HUES48 (cell line): ENCODE results near the gene ZNF124.
"Not testable (repeated sequence)": the region's sequence is repeated elsewhere in the genome, so short reads cannot be mapped to it uniquely, and the experiment has no call there.

Source experiments
- H3K27ac ChIP-seq: one replicate; pipeline ENCODE4 v1.7.0; 2013; ENCODE audit warnings: low read depth, low read length, inconsistent platforms
- H3K27me3 ChIP-seq: 2 replicates; pipeline ENCODE4 v1.6.1; 2013; ENCODE audit warnings: mild to moderate bottlenecking, low read length; ENCODE audit not compliant: control insufficient read depth, insufficient read depth
- H3K36me3 ChIP-seq: 2 replicates; pipeline ENCODE4 v1.6.1; 2013; ENCODE audit warnings: low read length; ENCODE audit not compliant: control insufficient read depth, insufficient read depth
- H3K4me1 ChIP-seq: 2 replicates; pipeline ENCODE4 v1.6.1; 2013; ENCODE audit warnings: mild to moderate bottlenecking, low read length; ENCODE audit not compliant: control insufficient read depth, insufficient read depth
- H3K4me3 ChIP-seq: 2 replicates; pipeline ENCODE4 v1.5.1; 2013; ENCODE audit warnings: mild to moderate bottlenecking, low read depth, low read length
- H3K9ac ChIP-seq: 2 replicates; pipeline ENCODE4 v1.6.1; 2013; ENCODE audit warnings: mild to moderate bottlenecking, low read depth, low read length, moderate library complexity
- H3K9me3 ChIP-seq: 2 replicates; pipeline ENCODE4 v1.6.1; 2013; ENCODE audit warnings: low read length; ENCODE audit not compliant: control insufficient read depth, insufficient read depth

ZNF124 gene

DNA sequence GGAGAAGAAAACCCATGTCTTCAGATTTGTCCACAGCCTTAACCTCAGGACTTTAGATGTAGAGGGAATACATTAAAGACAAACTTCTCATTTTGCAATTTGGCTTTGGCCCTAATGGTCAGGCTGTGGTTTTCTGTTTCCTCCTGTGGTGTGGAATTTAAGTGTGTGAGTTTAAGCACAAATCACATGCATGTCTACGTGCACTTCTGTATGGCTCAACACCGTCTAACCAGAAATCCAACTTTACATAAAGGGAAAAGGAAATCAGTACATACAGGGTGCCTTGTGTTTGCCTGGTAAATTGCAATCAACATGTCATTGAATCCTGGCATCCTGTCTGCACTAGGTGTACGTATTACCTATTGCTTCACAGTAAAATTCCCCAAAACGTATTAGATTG, 1.2 kb upstream of the ZNF124 start:
- H3K27me3 ChIP-seq = no peaks in the 10 kb centered on the region
- no peak overlapping the region for H3K27ac ChIP-seq
- peaks cover 4% of the 10 kb centered on the region for H3K36me3 ChIP-seq
- H3K9me3 ChIP-seq = no peaks in the 10 kb centered on the region
- no peak overlapping the region for H3K4me3 ChIP-seq
- H3K9ac ChIP-seq = no peak overlapping the region
- H3K4me1 ChIP-seq = no peaks in the 10 kb centered on the region

DNA sequence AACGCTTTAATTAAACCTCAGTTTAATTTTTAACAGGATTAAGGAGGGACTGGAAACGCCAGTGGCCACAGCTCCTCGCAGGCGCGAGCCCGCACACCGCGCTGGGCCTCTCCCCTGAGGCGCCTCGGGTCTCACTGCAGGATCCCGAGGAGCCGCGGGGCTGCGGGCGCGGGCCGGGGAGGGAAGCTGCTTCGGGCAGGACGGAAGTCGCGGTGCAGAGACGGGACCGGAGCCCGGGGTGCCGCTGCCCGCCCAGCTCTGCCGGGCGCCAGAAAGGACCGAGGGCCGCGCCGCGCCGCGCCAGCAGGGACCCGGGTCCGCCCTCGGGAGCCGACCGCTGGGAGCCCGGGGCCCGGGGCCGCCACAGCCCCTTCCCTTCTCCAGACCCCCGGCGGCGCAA, 377 bp downstream of the ZNF124 start:
- not testable (repeated sequence) for H3K4me3 ChIP-seq, H3K27me3 ChIP-seq, H3K9ac ChIP-seq, H3K4me1 ChIP-seq, H3K36me3 ChIP-seq, H3K9me3 ChIP-seq, H3K27ac ChIP-seq

DNA sequence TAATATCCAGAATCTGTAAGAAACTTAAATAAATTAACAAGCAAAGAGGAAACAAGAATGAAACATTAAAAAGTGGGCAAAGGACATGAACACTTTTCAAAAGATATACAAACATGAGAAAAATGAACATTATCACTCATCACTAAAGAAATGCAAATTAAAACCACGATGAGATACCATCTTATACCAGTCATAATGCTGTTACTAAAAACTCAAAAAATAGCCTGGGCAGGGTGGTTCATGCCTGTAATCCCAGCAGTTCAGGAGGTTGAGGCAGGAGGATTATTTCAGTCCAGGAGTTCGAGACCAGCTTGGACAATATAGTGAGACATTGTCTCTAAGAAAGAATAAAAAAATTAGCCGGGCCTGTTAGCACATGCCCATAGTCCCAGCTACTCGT, 6.1 kb downstream of the ZNF124 start:
- Histone ChIP-seq H3K4me3 (no peak overlapping the region), H3K9me3 (peaks cover 23% of the 10 kb centered on the region; the same call in 1 of the 2 replicates), H3K9ac (no peak overlapping the region), H3K4me1 (peaks cover 5% of the 10 kb centered on the region; the same call in 1 of the 2 replicates), H3K36me3 (peaks cover 4% of the 10 kb centered on the region), H3K27ac (no peak overlapping the region), H3K27me3 (no peaks in the 10 kb centered on the region)

DNA sequence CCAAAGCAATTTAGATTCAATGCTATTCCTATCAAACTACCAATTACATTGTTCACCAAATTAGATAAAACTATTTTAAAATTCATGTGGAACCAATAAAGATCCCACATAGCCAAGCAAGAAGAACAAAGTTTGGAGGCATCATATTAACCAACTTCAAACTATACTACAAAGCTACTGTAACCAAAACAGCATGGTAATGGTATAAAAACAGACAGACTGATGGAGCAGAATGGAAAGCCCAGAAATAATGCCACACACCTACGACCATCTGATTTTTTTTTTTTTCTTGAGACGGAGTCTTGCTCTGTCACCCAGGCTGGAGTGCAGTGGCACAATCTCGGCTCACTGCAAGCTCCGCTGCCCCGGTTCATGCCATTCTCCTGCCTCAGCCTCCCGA, 7.1 kb downstream of the ZNF124 start:
- Histone ChIP-seq H3K9ac (no peak overlapping the region), H3K27ac (no peak overlapping the region), H3K27me3 (no peaks in the 10 kb centered on the region), H3K4me3 (no peak overlapping the region), H3K4me1 (peaks cover 5% of the 10 kb centered on the region; the same call in 1 of the 2 replicates), H3K9me3 (peaks cover 33% of the 10 kb centered on the region), H3K36me3 (peaks cover 5% of the 10 kb centered on the region)

DNA sequence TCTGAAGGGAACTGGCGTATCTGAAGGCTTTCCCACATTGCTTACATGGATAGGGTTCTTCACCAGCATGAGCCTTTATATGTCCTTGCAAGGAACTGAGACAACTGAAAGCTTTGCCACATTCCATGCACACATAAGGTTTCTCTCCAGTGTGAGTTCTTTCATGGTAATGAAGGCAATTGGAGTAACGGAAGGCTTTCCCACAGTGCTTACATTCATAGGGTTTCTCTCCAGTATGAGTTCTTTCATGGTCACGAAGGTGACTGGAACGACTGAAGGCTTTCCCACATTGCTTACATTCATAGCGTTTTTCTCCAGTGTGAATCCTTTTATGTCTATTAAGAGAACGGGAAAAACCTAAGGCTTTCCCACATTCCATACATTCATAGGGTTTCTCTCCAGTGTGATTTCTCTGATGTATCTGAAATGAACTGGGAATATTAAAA, 15.0 kb downstream of the ZNF124 start:
- Histone ChIP-seq H3K9ac (no peak overlapping the region), H3K4me1 (no peaks in the 10 kb centered on the region), H3K9me3 (peaks cover 83% of the 10 kb centered on the region), H3K27me3 (no peaks in the 10 kb centered on the region), H3K4me3 (no peak overlapping the region; the same call in 1 of the 2 replicates), H3K36me3 (peaks cover 65% of the 10 kb centered on the region), H3K27ac (no peak overlapping the region)

DNA sequence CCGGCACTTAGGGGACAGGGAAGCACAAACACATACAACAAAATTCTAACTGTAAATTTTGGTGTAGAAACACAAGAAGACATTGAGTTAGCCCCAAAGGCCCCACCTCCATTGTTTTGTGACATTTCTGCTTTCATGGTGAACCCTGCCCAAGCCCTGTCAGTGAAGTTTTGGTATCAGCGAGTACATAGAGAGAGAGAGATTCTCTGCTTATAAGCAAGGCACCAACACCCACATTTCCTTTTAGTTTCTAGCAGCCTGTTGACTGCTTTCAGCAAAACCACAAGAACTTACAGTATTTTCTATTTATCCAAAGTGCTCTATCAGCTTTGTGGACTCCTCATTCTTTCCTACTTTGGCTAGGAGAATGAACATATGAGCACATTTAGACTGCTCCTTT, 24.0 kb downstream of the ZNF124 start:
- no peak overlapping the region for H3K9ac ChIP-seq
- H3K4me3 ChIP-seq = no peak overlapping the region
- no peak overlapping the region for H3K27ac ChIP-seq
- peaks cover 29% of the 10 kb centered on the region for H3K36me3 ChIP-seq
- no peaks in the 10 kb centered on the region for H3K27me3 ChIP-seq
- no peaks in the 10 kb centered on the region for H3K4me1 ChIP-seq
- H3K9me3 ChIP-seq = peaks cover 39% of the 10 kb centered on the region

DNA sequence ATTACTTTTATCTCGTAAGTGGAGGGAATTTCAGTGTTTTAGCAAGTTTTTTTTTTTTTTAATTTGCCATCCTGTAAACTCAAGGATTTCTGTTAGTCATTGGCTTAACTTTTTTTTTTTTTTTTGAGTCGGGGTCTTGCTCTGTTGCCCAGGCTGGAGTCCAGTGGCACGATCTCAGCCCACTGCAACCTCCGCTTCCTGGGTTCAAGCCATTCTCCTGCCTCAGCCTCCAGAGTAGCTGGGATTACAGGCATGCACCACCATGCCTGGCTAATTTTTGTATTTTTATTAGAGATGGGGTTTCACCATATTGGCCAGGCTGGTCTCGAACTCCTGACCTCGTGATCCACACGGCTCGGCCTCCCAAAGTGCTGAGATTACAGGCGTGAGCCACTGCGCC, 24.7 kb downstream of the ZNF124 start:
- Histone ChIP-seq H3K36me3 (peaks cover 28% of the 10 kb centered on the region), H3K9me3 (peaks cover 38% of the 10 kb centered on the region)
- H3K9ac ChIP-seq, H3K27ac ChIP-seq, H3K27me3 ChIP-seq, H3K4me1 ChIP-seq, H3K4me3 ChIP-seq: not testable (repeated sequence)

DNA sequence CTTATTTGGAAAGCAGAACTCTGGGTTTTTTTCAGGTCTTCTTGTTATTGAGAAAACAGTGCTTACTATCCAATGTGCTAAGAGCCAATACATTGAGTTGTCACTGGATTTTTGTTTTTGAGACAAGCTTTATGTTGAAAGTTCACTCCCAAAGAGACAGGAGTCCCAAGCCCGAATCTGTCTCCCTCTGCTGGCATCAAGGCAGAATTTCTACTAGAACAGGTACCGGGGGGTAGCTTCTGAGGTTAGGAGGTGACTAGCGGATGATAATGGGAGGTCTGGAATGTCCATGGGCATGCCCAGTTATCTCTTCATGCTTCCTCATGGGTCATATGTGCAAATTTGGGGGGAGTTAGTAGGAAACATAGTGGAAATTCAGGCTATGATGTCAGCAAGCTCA, 25.1 kb downstream of the ZNF124 start:
- H3K4me1 ChIP-seq = no peaks in the 10 kb centered on the region
- no peaks in the 10 kb centered on the region for H3K27me3 ChIP-seq
- H3K27ac ChIP-seq = no peak overlapping the region
- peaks cover 32% of the 10 kb centered on the region for H3K36me3 ChIP-seq
- H3K9ac ChIP-seq = no peak overlapping the region
- H3K9me3 ChIP-seq = peaks cover 39% of the 10 kb centered on the region
- no peak overlapping the region for H3K4me3 ChIP-seq

DNA sequence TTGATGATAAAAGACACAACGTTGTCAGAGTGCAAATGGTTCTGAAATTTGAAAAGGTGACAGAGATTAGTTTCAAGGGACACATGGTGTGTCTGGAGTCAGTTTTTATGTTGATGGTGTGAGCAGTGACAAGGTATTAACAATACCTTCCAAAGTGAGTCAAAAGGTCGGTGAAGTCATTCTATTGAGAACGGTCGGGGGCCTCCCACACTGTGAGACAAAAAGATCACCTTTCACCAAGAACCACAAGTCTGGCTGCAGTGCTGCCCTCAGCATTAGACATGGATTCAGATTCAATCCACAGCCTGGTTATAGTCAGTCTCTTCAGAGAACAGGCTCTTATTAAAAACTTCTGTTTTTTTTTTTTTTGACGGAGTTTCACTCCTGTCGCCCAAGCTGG, 26.5 kb downstream of the ZNF124 start:
- no peak overlapping the region for H3K9ac ChIP-seq
- H3K4me1 ChIP-seq = no peaks in the 10 kb centered on the region
- H3K36me3 ChIP-seq = peaks cover 31% of the 10 kb centered on the region
- H3K27ac ChIP-seq = peak overlapping the region; percentile 44
- peaks cover 42% of the 10 kb centered on the region for H3K9me3 ChIP-seq
- H3K4me3 ChIP-seq = no peak overlapping the region
- H3K27me3 ChIP-seq = no peaks in the 10 kb centered on the region

DNA sequence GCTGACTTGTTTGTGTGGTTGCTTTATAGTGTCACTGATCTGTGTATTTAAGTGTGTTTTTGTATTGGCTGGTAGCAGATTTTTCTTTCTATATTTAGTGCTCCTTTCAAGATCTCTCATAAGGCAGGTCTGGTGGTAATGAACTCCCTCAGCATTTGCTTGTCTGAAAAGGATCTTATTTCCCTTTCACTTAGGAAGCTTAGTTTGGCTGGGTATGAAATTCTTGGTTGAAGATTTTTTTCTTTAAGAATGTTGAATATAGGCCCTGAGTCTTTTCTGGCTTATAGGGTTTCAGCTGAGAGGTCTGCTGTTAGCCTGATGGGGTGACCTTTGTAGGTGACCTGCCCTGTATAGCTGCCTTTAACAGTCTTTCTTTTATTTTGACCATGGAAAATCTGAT, 32.3 kb downstream of the ZNF124 start:
- not testable (repeated sequence) for H3K4me1 ChIP-seq, H3K4me3 ChIP-seq, H3K27me3 ChIP-seq, H3K9ac ChIP-seq, H3K27ac ChIP-seq
- Histone ChIP-seq H3K9me3 (peaks cover 56% of the 10 kb centered on the region), H3K36me3 (peaks cover 12% of the 10 kb centered on the region; the same call in 1 of the 2 replicates)

DNA sequence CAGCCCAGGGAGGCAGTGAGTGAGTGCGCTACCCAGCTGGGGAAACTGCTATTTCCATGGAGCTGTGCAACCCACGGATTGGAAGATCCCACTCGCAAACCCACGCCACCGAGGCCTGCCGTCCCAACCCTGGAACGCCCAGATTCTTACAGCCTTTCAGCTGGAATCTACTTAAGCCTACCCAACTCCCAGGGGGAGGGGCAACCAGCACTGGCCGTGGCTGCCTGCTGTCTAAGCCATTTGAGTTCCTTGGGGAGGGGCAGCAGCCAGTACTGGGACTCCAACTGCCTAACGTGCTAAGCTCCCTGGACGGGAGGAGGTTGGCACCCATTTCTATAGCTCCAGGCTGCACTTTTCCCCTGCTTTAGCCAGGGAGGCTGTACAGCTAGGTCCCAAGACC, 40.6 kb downstream of the ZNF124 start:
- Histone ChIP-seq H3K9ac (no peak overlapping the region), H3K4me1 (no peaks in the 10 kb centered on the region), H3K4me3 (no peak overlapping the region), H3K36me3 (peaks cover 10% of the 10 kb centered on the region), H3K9me3 (peaks cover 41% of the 10 kb centered on the region), H3K27me3 (no peaks in the 10 kb centered on the region), H3K27ac (no peak overlapping the region)
